ENCODE data around the gene ACOX2.

DNA sequence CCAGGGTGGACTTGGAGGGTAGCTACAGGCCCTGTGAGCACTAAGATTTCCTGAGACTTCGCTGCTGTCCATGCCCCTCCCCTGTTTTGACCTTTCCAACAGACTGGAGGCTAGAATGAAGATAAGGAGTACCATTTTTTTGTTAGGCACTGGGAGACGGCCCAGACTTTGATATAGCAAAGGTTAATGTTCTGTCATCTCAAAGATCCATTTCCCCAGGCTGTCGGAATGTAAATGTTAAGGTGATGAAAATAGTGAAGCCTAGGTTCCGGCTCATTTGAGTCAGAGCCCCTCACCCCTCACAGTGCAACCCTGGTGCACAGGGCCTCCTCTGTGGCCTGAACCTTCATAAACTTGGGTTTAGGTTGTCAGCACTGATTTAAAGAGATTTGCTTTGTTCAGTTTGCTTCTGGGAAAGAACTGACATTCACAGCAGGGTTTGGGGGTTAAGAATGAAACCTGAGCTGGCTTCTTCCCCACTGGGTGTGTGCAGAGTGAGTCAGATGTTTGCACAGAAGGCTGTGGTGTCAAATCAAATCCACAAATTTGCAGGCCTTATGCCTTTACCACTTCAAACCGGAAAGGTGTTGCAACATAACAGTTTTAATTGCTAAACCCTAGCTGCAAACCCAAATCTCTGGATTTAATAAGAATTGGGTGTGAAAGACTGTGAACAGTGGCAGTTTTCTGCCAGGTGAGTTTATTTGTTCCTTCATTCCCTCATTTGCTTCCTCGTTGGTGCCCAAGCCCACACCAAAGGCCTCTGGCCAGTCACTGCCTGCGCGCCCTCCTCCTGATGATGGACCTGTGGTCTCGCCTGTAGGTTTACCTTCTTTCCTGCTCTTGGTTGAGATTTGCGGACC lies 65.7 kb downstream of the ACOX2 start:
- no peak for TF ChIP-seq CTCF (IDR thresholded peaks at IDR 0.05; ENCODE audit: low read depth, low read length, poor library complexity, severe bottlenecking)
- TF ChIP-seq EZH2phosphoT487 (IDR thresholded peaks at IDR 0.05; ENCODE audit: borderline replicate concordance, low read length): no peak

All from DOHH2 (cell line).